Liver (tissue), 9 donors: Measurements from ENCODE around the gene ASPHD1. TPM values are rescaled to one million over a fixed set of nuclear protein-coding genes. Genes with fewer than 3 reads are reported as not detected.
A peak's percentile ranks its signal among the peaks of the same experiment; 100 is the strongest.

Experiments used
- DNase-seq: peaks from one replicate; pipeline ENCODE4 v3.0.0-alpha.2; 2017; ENCODE audit warnings: low spot score
- H3K27ac ChIP-seq, 2 donors: one replicate each; pipeline ENCODE4 v1.7.0; 2013; ENCODE audit warnings: inconsistent platforms in 2 of 2, low read length in 2 of 2, control low read depth in 1 of 2, low read depth in 1 of 2, mild to moderate bottlenecking in 1 of 2
- H3K27me3 ChIP-seq, 4 donors: one replicate each; pipeline versions ENCODE4 v1.6.1 to v1.7.0; 2013; ENCODE audit warnings: low read length in 3 of 4, inconsistent platforms in 1 of 4, mild to moderate bottlenecking in 1 of 4, moderate library complexity in 1 of 4; ENCODE audit not compliant: control insufficient read depth in 4 of 4, insufficient read depth in 4 of 4
- H3K36me3 ChIP-seq, 4 donors: one replicate each; pipeline versions ENCODE4 v1.6.1 to v1.7.0; 2013; ENCODE audit warnings: low read length in 3 of 4, mild to moderate bottlenecking in 3 of 4, low read depth in 1 of 4, moderate library complexity in 1 of 4; ENCODE audit not compliant: control insufficient read depth in 4 of 4, insufficient read depth in 3 of 4
- H3K4me1 ChIP-seq, 4 donors: one replicate each; pipeline versions ENCODE4 v1.6.1 to v1.7.0; 2013; ENCODE audit warnings: low read length in 3 of 4, mild to moderate bottlenecking in 3 of 4, moderate library complexity in 1 of 4; ENCODE audit not compliant: control insufficient read depth in 4 of 4, insufficient read depth in 4 of 4
- H3K4me3 ChIP-seq, 3 donors: one replicate each; pipeline versions ENCODE4 v1.6.1 to v1.7.0; 2013; ENCODE audit warnings: low read length in 3 of 3, control low read depth in 1 of 3, low read depth in 1 of 3, mild to moderate bottlenecking in 1 of 3
- H3K9ac ChIP-seq, 2 donors: one replicate each; pipeline ENCODE4 v1.7.0; 2013; ENCODE audit warnings: low read length in 2 of 2, mild to moderate bottlenecking in 2 of 2, moderate library complexity in 2 of 2, control low read depth in 1 of 2, low read depth in 1 of 2
- H3K9me3 ChIP-seq, 4 donors: one replicate each; pipeline versions ENCODE4 v1.6.1 to v1.7.0; 2013; ENCODE audit warnings: low read length in 3 of 4; ENCODE audit not compliant: control insufficient read depth in 4 of 4
- EGR1 ChIP-seq, 2 donors: IDR thresholded peaks; 2 replicates each; pipeline ENCODE4 v1.6.1; 2016 to 2018; ENCODE audit warnings: antibody characterized with exemption in 2 of 2, low read depth in 2 of 2
- FOXA2 ChIP-seq: IDR thresholded peaks from 2 replicates; pipeline ENCODE4 v1.6.1; 2016; ENCODE audit warnings: antibody characterized with exemption
- HNF4A ChIP-seq, 2 donors: conservative IDR thresholded peaks; 2 replicates each; pipeline ENCODE4 v1.6.1; 2016; ENCODE audit warnings: antibody characterized with exemption in 2 of 2, mild to moderate bottlenecking in 2 of 2
- MAX ChIP-seq: IDR thresholded peaks from 2 replicates; pipeline ENCODE4 v1.6.1; 2016; ENCODE audit warnings: antibody characterized with exemption
- NR2F2 ChIP-seq: IDR thresholded peaks from 2 replicates; pipeline ENCODE4 v1.6.1; 2016; ENCODE audit warnings: antibody characterized with exemption
- REST ChIP-seq: IDR thresholded peaks from 2 replicates; pipeline ENCODE4 v1.6.1; 2016; ENCODE audit warnings: antibody characterized with exemption, mild to moderate bottlenecking
- SP1 ChIP-seq: IDR thresholded peaks from 2 replicates; pipeline ENCODE4 v1.6.1; 2018; ENCODE audit warnings: antibody characterized with exemption, mild to moderate bottlenecking
- TAF1 ChIP-seq: conservative IDR thresholded peaks from 2 replicates; pipeline ENCODE4 v1.6.1; 2016; ENCODE audit warnings: antibody characterized with exemption, mild to moderate bottlenecking
- YY1 ChIP-seq: IDR thresholded peaks from 2 replicates; pipeline ENCODE4 v1.6.1; 2016; ENCODE audit warnings: antibody characterized with exemption, mild to moderate bottlenecking
- ZBTB33 ChIP-seq: IDR thresholded peaks from 2 replicates; pipeline ENCODE4 v1.6.1; 2016; ENCODE audit warnings: antibody characterized with exemption
- WGBS: extraction: QIAGEN DNeasy Blood & Tissue Kit; methylation state at CpG from one replicate; pipeline ENCODE4 v1.1.7; 2013; 5-methylcytosine and 5-hydroxymethylcytosine counted together
- polyA plus RNA-seq, 2 donors: library from polyadenylated mRNA; stranded (reverse) in 1 of 2; unstranded in 1 of 2; fragments of 200-250 nt in 1 of 2; fragments of >200 nt in 1 of 2; fragmentation: Nextera tagmentation in 1 of 2; extraction: Ambion mirVana in 1 of 2; gene quantifications; one replicate each; pipeline versions ENCODE4 v1.2.1 to v1.2.3, GENCODE V29; 2013 to 2015
- total RNA-seq, 2 donors: library from RNA; depleted of rRNA; stranded (reverse); fragments of >200 nt; gene quantifications; one replicate each; pipeline ENCODE4 v1.2.3, GENCODE V29; 2014
- donor health status: healthy.
- donor health status: healthy.
- donor health status: healthy.
- donor health status: healthy.
- donor health status: healthy.

Gene ASPHD1
- total and polyA plus RNA-seq, 4 donors: 0.25 to 0.28 TPM; not detected in 2

DNA sequence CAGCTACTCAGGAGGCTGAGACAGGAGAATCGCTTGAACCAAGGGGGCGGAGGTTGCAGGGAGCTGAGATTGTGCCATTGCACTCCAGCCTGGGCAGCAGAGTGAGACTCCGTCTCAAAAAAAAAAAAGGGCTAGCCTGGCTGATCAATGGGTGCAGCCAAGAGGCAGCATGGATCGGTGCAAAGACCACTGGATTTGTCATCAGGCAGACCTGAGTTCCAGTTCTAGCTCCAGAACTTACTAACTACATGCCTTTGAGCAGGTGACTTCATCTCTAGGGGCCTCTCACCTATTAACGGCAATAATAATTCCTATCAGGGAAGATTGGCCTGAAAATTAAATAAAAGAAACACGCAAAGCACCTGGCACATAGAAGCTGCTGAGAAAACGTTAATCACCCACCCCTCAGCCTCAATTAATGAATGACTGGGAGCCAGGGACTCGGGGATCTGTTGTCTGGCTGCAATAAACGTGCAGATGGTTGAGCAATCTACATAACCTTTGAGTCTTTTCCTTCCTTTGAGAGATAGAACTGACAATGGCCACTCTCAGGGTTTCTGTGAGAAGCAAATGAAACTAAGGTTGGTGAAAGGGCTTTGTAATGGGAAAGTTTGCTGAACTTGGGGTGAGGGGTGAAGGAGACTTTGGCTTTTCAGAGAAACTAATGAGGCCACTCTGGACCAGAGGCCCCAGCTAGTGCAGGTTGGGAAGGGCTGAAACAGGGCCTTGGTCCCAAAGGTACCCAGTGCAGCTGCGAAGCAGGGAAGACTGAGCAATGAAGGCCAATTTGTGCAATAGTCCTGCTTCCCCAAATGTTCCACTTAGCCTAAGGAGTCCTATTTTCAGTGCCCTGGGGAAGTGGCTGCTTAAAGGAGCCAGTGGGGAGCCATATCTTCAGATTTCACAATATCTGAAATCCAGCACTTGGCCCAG is 8.5 kb upstream of the ASPHD1 start:
- DNase-seq: no peak

DNA sequence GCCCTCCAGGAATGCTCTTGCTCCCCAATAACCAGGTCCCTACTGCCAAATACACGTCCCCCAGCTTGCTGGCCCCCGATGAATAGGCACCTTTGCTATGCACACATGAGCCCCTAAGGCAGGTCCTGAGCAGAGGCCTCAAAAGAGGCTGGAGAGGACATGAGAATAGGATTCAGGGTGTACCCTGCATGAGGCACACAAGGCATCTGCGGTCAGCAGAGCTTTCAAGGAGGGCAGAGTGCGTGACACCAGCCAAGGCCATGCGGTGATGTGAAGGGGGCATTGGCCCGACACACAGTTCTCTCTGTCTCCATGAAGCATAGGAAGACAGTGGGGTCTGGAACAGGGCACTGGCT is 7.9 kb upstream of the ASPHD1 start:
- Histone ChIP-seq H3K4me1 (peaks cover 0 to 2% (median 0%) of the 10 kb centered on the region in 4 donors), H3K9me3 (no peaks in the 10 kb centered on the region), H3K9ac (no peak overlapping the region), H3K36me3 (no peaks in the 10 kb centered on the region), H3K4me3 (no peak overlapping the region), H3K27me3 (no peaks in the 10 kb centered on the region), H3K27ac (no peak overlapping the region)
- no peak for DNase-seq
- TF ChIP-seq FOXA2: no peak
- TF ChIP-seq SP1: no peak
- no peak for TF ChIP-seq YY1
- 92% methylated on average over 6 of the region's 6 CpGs for WGBS

More for the DNA sequence above, 8.5 kb upstream of the ASPHD1 start:
- Histone ChIP-seq H3K27me3 (no peaks in the 10 kb centered on the region), H3K27ac (no peak overlapping the region), H3K4me3 (no peak overlapping the region), H3K4me1 (peaks cover 0 to 2% (median 0%) of the 10 kb centered on the region in 4 donors), H3K9me3 (no peaks in the 10 kb centered on the region), H3K36me3 (no peaks in the 10 kb centered on the region), H3K9ac (no peak overlapping the region)
- TF ChIP-seq HNF4A (conservative IDR thresholded peaks at IDR 0.05): peak in 1 of 2 donors; percentile 19
- no peak for TF ChIP-seq EGR1 (IDR thresholded peaks at IDR 0.05; ENCODE audit: low read depth in 2 of 2)
- peak; percentile 73 for TF ChIP-seq NR2F2
- 56% methylated on average over 10 of the region's 10 CpGs for WGBS

DNA sequence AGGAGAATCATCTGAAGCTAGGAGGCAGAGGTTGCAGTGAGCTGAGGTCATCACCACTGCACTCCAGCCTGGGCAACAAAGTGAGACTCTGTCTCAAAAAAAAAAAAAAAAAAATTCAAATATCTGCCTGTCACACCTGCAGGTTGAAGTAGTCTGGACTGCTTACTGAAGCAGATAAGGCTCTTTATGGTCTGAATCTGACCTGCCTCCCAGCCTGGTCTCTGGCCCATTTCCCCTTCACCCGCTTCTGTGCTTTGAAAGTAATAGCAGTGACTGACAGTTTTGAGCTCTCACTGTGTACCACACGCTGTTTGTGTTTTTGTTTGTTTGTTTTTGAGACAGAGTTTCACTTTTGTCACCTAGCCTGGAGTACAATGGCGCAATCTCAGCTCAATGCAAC is 6.7 kb upstream of the ASPHD1 start:
- Histone ChIP-seq H3K4me1 (peaks cover 0 to 2% (median 0%) of the 10 kb centered on the region in 4 donors), H3K27ac (no peak overlapping the region), H3K27me3 (peaks cover 0 to 6% (median 1%) of the 10 kb centered on the region in 4 donors), H3K4me3 (no peak overlapping the region), H3K9me3 (no peaks in the 10 kb centered on the region), H3K9ac (no peak overlapping the region), H3K36me3 (no peaks in the 10 kb centered on the region)
- DNase-seq: no peak
- 90% methylated on average over 3 of the region's 3 CpGs for WGBS
- no peak for TF ChIP-seq MAX
- no peak for TF ChIP-seq REST

GRCh38 chr16:29894352-29894751 is 5.9 kb upstream of the ASPHD1 start:
- Histone ChIP-seq H3K4me3 (no peak overlapping the region), H3K27me3 (peaks cover 0 to 6% (median 1%) of the 10 kb centered on the region in 4 donors), H3K27ac (no peak overlapping the region), H3K9ac (no peak overlapping the region), H3K9me3 (no peaks in the 10 kb centered on the region), H3K36me3 (no peaks in the 10 kb centered on the region), H3K4me1 (peaks cover 0 to 2% (median 0%) of the 10 kb centered on the region in 4 donors)
- WGBS: 78% methylated on average over 4 of the region's 4 CpGs
- DNase-seq: no peak
- no peak for TF ChIP-seq REST
- no peak for TF ChIP-seq YY1
- TF ChIP-seq TAF1: no peak
- no peak for TF ChIP-seq ZBTB33
- TF ChIP-seq FOXA2: no peak
